WTC11 (cell line): ENCODE measurements around the gene GLUL.

ENCODE experiments used
- ESRRA ChIP-seq: sonication (generic); formaldehyde crosslinking; IDR thresholded peaks from 2 replicates; pipeline ENCODE4 v1.8.1; 2022; ENCODE audit warnings: mild to moderate bottlenecking, missing genetic modification reagents, borderline replicate concordance
- GABPB1 ChIP-seq: sonication (generic); formaldehyde crosslinking; IDR thresholded peaks from 2 replicates; pipeline ENCODE4 v1.8.1; 2023; ENCODE audit warnings: mild to moderate bottlenecking, missing genetic modification reagents
- JUN ChIP-seq: sonication (generic); formaldehyde crosslinking; IDR thresholded peaks from 2 replicates; pipeline ENCODE4 v1.8.0; 2023; ENCODE audit warnings: mild to moderate bottlenecking, missing genetic modification reagents
- MYBL2 ChIP-seq: sonication (generic); formaldehyde crosslinking; IDR thresholded peaks from 2 replicates; pipeline ENCODE4 v1.8.1; 2023; ENCODE audit warnings: mild to moderate bottlenecking, moderate library complexity, missing genetic modification reagents
- ZNF232 ChIP-seq: sonication (generic); formaldehyde crosslinking; IDR thresholded peaks from 2 replicates; pipeline ENCODE4 v1.8.0; 2022; ENCODE audit warnings: mild to moderate bottlenecking, missing genetic modification reagents
- TF ChIP-seq, protein P1 (sequence below): fragments of 200-600 bp; IDR thresholded peaks from 2 replicates; pipeline ENCODE4 v1.8.0; 2022; ENCODE audit warnings: antibody characterized with exemption
- TF ChIP-seq, protein P2 (sequence below): sonication (generic); formaldehyde crosslinking; IDR thresholded peaks from 2 replicates; pipeline ENCODE4 v1.8.0; 2023; ENCODE audit warnings: mild to moderate bottlenecking, missing genetic modification reagents

DNA sequence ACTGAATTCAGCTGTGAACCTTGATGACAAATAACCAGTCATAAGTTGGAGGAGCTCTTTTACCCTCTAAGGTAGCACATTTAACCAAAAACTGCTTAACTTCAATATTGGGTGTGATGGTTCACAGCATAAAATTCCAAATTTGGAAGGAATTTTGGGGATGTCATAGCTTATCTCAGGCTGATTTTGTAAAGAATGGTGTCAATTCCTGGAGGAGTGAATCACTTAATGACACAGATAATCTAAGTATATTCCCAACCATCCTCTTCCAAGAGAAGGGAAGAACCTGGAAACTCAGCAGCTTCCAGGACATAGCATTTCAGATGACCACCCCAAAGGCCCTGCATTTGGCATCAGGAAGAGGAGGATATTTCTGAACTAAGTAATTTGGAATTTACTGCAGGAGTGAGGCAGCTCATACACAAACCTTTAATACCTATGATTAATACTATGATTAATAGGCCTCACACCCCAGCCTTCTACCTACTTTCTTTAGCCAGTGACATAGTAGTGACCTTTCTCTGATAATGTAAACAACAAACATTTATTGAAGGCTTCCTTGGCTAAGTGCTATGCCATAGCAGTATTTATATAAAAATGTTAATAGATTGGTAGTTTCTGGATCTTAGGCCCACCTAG lies 14.5 kb downstream of the GLUL start:
- TF ChIP-seq, protein P1, sequence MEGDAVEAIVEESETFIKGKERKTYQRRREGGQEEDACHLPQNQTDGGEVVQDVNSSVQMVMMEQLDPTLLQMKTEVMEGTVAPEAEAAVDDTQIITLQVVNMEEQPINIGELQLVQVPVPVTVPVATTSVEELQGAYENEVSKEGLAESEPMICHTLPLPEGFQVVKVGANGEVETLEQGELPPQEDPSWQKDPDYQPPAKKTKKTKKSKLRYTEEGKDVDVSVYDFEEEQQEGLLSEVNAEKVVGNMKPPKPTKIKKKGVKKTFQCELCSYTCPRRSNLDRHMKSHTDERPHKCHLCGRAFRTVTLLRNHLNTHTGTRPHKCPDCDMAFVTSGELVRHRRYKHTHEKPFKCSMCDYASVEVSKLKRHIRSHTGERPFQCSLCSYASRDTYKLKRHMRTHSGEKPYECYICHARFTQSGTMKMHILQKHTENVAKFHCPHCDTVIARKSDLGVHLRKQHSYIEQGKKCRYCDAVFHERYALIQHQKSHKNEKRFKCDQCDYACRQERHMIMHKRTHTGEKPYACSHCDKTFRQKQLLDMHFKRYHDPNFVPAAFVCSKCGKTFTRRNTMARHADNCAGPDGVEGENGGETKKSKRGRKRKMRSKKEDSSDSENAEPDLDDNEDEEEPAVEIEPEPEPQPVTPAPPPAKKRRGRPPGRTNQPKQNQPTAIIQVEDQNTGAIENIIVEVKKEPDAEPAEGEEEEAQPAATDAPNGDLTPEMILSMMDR = no peak
- TF ChIP-seq JUN (CRISPR knock-in tag) (no peak), MYBL2 (no peak), ZNF232 (CRISPR knock-in tag) (no peak), ESRRA (CRISPR knock-in tag) (no peak), GABPB1 (no peak)
- TF ChIP-seq, protein P2, sequence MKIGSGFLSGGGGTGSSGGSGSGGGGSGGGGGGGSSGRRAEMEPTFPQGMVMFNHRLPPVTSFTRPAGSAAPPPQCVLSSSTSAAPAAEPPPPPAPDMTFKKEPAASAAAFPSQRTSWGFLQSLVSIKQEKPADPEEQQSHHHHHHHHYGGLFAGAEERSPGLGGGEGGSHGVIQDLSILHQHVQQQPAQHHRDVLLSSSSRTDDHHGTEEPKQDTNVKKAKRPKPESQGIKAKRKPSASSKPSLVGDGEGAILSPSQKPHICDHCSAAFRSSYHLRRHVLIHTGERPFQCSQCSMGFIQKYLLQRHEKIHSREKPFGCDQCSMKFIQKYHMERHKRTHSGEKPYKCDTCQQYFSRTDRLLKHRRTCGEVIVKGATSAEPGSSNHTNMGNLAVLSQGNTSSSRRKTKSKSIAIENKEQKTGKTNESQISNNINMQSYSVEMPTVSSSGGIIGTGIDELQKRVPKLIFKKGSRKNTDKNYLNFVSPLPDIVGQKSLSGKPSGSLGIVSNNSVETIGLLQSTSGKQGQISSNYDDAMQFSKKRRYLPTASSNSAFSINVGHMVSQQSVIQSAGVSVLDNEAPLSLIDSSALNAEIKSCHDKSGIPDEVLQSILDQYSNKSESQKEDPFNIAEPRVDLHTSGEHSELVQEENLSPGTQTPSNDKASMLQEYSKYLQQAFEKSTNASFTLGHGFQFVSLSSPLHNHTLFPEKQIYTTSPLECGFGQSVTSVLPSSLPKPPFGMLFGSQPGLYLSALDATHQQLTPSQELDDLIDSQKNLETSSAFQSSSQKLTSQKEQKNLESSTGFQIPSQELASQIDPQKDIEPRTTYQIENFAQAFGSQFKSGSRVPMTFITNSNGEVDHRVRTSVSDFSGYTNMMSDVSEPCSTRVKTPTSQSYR (CRISPR knock-in tag) = no peak
